EL (cell line): Measurements from ENCODE around the gene TUBB8.
"Not testable (repeated sequence)": the region's sequence is repeated elsewhere in the genome, so short reads cannot be mapped to it uniquely, and the experiment has no call there.

Experiments
- DNase-seq: peaks from one replicate; pipeline ENCODE4 v3.0.0-alpha.2; 2016

The TUBB8 gene

DNA sequence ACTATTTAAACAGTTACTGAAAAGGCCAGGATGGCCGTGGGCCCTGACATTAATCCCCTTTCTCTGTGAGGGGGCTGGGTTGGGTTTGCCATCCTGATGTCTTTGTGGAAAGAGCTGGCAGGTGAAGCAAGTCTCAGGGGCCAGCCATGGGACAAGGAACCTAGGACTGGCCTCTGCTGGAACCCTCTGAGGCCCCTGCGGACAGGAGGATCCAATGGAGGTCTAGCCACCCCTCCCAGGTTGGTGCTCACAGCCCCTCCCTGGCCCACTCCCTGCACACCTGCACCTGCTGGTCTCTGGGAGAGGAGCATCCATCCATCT is 35.8 kb downstream of the TUBB8 start:
- not testable (repeated sequence) for DNase-seq

DNA sequence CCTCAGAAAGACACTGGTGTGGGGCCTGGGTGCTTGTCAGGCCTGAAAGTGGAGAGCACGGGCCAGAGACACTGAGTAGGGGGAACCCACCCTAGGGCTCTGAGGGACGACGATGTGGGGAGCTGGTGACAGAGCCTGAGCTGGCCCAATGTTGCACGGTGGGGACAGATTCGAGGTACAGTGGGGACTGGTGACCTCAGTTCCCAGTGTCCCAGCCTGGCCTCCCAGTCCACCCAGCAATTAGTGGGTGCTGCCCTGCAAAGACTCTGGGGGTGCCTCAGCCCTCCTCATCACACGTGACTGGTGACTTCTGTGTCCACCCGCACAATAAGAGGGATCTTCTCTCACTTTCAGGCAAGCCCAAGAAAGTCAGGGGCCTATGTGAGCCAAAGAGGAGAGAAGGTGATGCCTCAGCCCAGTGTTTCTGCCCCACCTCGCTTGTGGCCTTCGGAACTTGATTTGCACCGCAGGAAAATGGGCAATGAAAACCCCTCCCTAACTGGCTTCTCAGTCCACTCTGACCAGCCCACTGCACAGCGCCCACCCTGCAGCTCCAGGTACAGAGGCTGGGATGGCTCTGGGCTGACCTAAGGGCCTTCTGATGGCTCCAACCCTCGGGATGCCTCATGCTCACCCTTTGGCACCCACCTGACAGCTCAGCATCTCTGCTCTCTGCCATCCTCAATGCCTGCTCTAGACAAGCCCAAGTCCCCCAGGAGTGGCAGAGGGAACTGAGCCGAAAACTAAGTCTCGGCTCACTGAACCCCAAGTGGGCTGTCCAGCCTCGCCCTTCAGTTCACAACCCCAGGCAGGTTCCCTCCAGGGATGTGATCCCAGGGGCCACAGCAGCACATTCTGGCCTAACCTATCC is 36.4 kb downstream of the TUBB8 start:
- not testable (repeated sequence) for DNase-seq

DNA sequence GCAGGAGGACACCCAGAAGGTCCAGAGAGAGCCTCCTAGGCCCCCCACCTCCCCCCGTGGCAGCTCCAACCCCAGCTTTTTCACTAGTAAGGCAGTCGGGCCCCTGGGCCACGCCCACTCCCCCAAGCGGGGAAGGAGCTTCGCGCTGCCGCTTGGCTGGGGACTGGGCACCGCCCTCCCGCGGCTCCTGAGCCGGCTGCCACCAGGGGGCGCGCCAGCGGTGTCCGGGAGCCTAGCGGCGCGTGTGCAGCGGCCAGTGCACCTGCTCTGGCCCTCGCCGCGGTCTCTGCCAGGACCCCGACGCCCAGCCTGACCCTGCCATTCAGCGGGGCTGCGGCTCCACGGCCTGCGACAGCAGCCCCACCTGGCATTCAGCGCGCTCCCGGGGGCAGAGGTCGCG is 37.8 kb downstream of the TUBB8 start:
- DNase-seq: not testable (repeated sequence)

DNA sequence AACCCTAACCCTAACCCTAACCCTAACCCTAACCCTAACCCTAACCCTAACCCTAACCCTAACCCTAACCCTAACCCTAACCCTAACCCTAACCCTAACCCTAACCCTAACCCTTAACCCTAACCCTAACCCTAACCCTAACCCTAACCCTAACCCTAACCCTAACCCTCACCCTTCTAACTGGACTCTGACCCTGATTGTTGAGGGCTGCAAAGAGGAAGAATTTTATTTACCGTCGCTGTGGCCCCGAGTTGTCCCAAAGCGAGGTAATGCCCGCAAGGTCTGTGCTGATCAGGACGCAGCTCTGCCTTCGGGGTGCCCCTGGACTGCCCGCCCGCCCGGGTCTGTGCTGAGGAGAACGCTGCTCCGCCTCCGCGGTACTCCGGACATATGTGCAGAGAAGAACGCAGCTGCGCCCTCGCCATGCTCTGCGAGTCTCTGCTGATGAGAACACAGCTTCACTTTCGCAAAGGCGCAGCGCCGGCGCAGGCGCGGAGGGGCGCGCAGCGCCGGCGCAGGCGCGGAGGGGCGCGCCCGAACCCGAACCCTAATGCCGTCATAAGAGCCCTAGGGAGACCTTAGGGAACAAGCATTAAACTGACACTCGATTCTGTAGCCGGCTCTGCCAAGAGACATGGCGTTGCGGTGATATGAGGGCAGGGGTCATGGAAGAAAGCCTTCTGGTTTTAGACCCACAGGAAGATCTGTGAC is 38.7 kb downstream of the TUBB8 start:
- DNase-seq: not testable (repeated sequence)
